Measurements from ENCODE around the gene CDX1. TPM values are rescaled to one million over a fixed set of nuclear protein-coding genes. Genes with fewer than 3 reads are reported as not detected.

Gene CDX1
- total and polyA plus RNA-seq, 3 donors from 2014 or later = 3.4 to 5.2 (median 3.4) TPM

DNA sequence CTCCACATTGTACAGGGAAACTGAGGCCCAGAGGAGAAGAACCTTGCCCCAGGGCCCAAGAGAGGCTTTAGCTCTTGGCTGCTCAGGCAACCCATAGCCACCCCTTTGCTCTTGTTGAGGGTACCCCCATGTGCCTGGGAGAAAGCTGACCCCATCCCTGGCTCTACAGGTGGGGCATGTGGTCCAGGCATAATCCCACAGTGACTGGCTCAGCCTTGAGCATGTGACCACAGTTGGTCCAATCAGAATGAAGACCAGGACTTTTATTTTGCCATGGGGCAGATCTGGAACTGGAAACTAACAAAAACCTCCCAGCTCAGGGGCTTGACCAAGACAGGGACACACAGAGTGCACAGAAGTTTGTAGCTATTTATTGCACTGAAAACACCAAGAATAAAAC is 52.6 kb downstream of the CDX1 start:
- Histone ChIP-seq H3K4me1 (no peaks in the 10 kb centered on the region), H3K27ac (no peak overlapping the region), H3K4me3 (no peak overlapping the region), H3K36me3 (ENCODE audit: low read depth, missing control alignments) (no peaks in the 10 kb centered on the region), H3K9me3 (no peaks in the 10 kb centered on the region), H3K27me3 (no peaks in the 10 kb centered on the region)
- no peak for TF ChIP-seq CTCF (IDR thresholded peaks at IDR 0.05)
- no peak for TF ChIP-seq POLR2A (IDR thresholded peaks at IDR 0.05)
- intact Hi-C loops (cut with DNase I; ENCODE audit: low total_unique reads) = loop anchor here (10.0 kb wide), 1 partner anchor 94 kb away; no protein-coding TSS in a partner anchor
- no peak for DNase-seq

GRCh38 chr5:150219861-150220260 is 53.3 kb downstream of the CDX1 start:
- WGBS, 2 donors = 70% methylated on average over 2 of the region's 2 CpGs; no CpG with 5 or more reads in 1 of the 2 donors
- Histone ChIP-seq H3K27ac (no peak overlapping the region), H3K27me3 (no peaks in the 10 kb centered on the region), H3K4me1 (no peaks in the 10 kb centered on the region), H3K4me3 (no peak overlapping the region), H3K9me3 (no peaks in the 10 kb centered on the region), H3K36me3 (ENCODE audit: low read depth, missing control alignments) (no peaks in the 10 kb centered on the region)
- intact Hi-C loops (cut with DNase I; ENCODE audit: low total_unique reads) = loop anchor here (10.0 kb wide), 1 partner anchor 95 kb away; no protein-coding TSS in a partner anchor
- no peak for DNase-seq
- TF ChIP-seq CTCF (IDR thresholded peaks at IDR 0.05) = no peak
- TF ChIP-seq POLR2A (IDR thresholded peaks at IDR 0.05) = no peak

- DNase-seq = no peak
These were observed 54.9 kb downstream of the CDX1 start for GRCh38 chr5:150221471-150221870.

DNA sequence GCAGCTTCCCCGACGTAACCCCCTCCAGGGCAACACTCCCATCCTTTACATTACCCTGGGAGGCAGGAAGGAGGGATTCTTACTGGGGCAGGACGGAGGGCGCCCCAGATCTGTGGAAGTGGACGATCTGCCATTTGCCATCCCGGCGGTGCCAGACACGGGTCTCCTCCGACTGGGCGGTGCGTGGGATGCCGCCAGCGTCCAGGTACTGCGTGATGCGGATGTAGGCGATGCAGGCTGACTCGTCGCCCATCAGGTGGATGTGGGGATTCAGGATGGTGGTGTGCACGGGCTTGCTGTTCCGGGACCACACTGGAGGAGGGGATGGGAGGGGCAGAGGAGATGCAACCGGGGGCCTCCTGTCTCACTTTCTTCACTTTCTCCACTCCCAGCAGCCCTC is 56.3 kb downstream of the CDX1 start:
- WGBS, 2 donors = 90 to 93% methylated on average over 19 to 21 of the region's 21 CpGs
- TF ChIP-seq CTCF (IDR thresholded peaks at IDR 0.05) (no peak), POLR2A (IDR thresholded peaks at IDR 0.05) (no peak)
- Histone ChIP-seq H3K27me3 (no peaks in the 10 kb centered on the region), H3K4me3 (no peak overlapping the region), H3K36me3 (ENCODE audit: low read depth, missing control alignments) (no peaks in the 10 kb centered on the region), H3K4me1 (no peaks in the 10 kb centered on the region), H3K27ac (no peak overlapping the region), H3K9me3 (no peaks in the 10 kb centered on the region)
- no peak for DNase-seq
- intact Hi-C loops (cut with DNase I; ENCODE audit: low total_unique reads) = no loop called here

More at GRCh38 chr5:150221471-150221870, 54.9 kb downstream of the CDX1 start:
- WGBS, 2 donors = 85 to 91% methylated on average over 5 of the region's 5 CpGs
- no peaks in the 10 kb centered on the region for H3K9me3 ChIP-seq
- no peaks in the 10 kb centered on the region for H3K27me3 ChIP-seq
- H3K4me3 ChIP-seq = no peak overlapping the region
- no peak overlapping the region for H3K27ac ChIP-seq
- intact Hi-C loops (cut with DNase I; ENCODE audit: low total_unique reads) = no loop called here
- H3K36me3 ChIP-seq (ENCODE audit: low read depth, missing control alignments) = no peaks in the 10 kb centered on the region
- no peak for TF ChIP-seq POLR2A (IDR thresholded peaks at IDR 0.05)
- TF ChIP-seq CTCF (IDR thresholded peaks at IDR 0.05) = no peak
- no peaks in the 10 kb centered on the region for H3K4me1 ChIP-seq

DNA sequence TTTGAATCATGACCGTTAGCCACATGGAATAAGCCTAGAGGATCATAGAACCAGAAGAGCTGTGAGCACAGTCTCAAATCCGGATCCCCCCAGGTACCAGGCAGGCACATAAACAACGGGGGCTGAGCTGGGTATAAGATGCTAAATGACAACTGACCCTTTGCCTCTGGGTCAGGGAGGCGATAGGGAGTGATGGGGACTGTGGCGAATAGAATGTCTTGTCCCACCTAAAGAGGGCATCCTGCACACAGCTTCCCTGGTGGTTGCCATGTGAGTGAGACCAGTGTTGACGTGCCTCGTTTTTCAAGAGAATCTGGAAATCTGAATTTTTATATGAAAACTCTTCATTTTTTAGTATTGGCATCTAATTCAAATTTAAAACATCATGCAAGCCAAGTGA is 56.9 kb downstream of the CDX1 start:
- H3K27me3 ChIP-seq = no peaks in the 10 kb centered on the region
- intact Hi-C loops (cut with DNase I; ENCODE audit: low total_unique reads) = no loop called here
- H3K4me3 ChIP-seq = no peak overlapping the region
- WGBS, 2 donors = 89 to 92% methylated on average over 7 of the region's 7 CpGs
- no peak overlapping the region for H3K27ac ChIP-seq
- H3K36me3 ChIP-seq (ENCODE audit: low read depth, missing control alignments) = no peaks in the 10 kb centered on the region
- H3K9me3 ChIP-seq = no peaks in the 10 kb centered on the region
- H3K4me1 ChIP-seq = no peaks in the 10 kb centered on the region
- no peak for DNase-seq
- TF ChIP-seq POLR2A (IDR thresholded peaks at IDR 0.05) (no peak), CTCF (IDR thresholded peaks at IDR 0.05) (no peak)
